A549 (cell line): ENCODE results near the gene ZNF701. TPM values are rescaled to one million over a fixed set of nuclear protein-coding genes. Genes with fewer than 3 reads are reported as not detected.

ENCODE experiments used
- ATAC-seq, 2 experiments: fragments of 200-7000 bp in 1 of 2; fragments of >200 bp in 1 of 2; cut with Nextera tagmentation in 1 of 2; cut with Tn5 transposase in 1 of 2; 3 replicates each; pipeline versions ENCODE4 v1.8.0 to v1.9.1; 2018 to 2020; ENCODE audit warnings: mild to moderate bottlenecking in 1 of 2, moderate library complexity in 1 of 2
- CTCF ChIA-PET: fragments of 300-600 bp; sonication (Branson Sonifier 250); formaldehyde crosslinking; extraction: SDS; loops from one replicate; lab custom pipeline; 2021; ENCODE audit warnings: antibody characterized with exemption, inconsistent platforms; lab: Yijun Ruan, JAX
- POLR2A ChIA-PET: fragments of 350-600 bp; formaldehyde crosslinking; extraction: SDS; loops from one replicate; lab custom pipeline; 2021; ENCODE audit warnings: antibody characterized with exemption, inconsistent platforms; lab: Yijun Ruan, JAX
- DNase-seq, 2 experiments: peaks; one replicate each; pipeline versions ENCODE4 v3.0.0 to v3.0.0-alpha.2; 2011 to 2016; ENCODE audit warnings: low read depth in 1 of 2, low spot score in 1 of 2
- FAIRE-seq: peaks from 2 replicates; lab custom pipeline; 2011; peaks lifted over from hg19 to GRCh38; lab: Jason Lieb, UNC
- H3K27ac ChIP-seq, 2 experiments: fragments of >200 bp; sonication (Bioruptor Twin); formaldehyde crosslinking; 3 replicates each; pipeline ENCODE4 v1.5.1; 2016 to 2017
- H3K4me1 ChIP-seq: fragments of >200 bp; sonication (Bioruptor Twin); formaldehyde crosslinking; 3 replicates; pipeline ENCODE4 v1.6.1; 2016
- H3K4me2 ChIP-seq: fragments of >200 bp; sonication (Bioruptor Twin); formaldehyde crosslinking; 3 replicates; pipeline ENCODE4 v1.6.1; 2016
- H3K4me3 ChIP-seq: fragments of >200 bp; sonication (Bioruptor Twin); formaldehyde crosslinking; 3 replicates; pipeline ENCODE4 v1.5.1; 2016
- H3K9me3 ChIP-seq: fragments of >200 bp; sonication (Bioruptor Twin); formaldehyde crosslinking; 3 replicates; pipeline ENCODE4 v1.6.1; 2016
- BHLHE40 ChIP-seq: IDR thresholded peaks from 2 replicates; pipeline ENCODE4 v1.6.1; 2012; ENCODE audit warnings: low read depth, low read length, inconsistent platforms
- CEBPB ChIP-seq, 2 experiments: fragments of >200 bp in 1 of 2; sonication (Bioruptor Twin) in 1 of 2; formaldehyde crosslinking in 1 of 2; IDR thresholded peaks; 2 replicates each; pipeline ENCODE4 v1.6.1; 2012 to 2016
- CHD4 ChIP-seq: fragments of 200-600 bp; sonication (generic); IDR thresholded peaks from 2 replicates; pipeline ENCODE4 v1.6.1; 2016; ENCODE audit warnings: antibody characterized with exemption, mild to moderate bottlenecking, borderline replicate concordance
- CTCF ChIP-seq: fragments of >200 bp; sonication (Bioruptor Twin); formaldehyde crosslinking; IDR thresholded peaks from 3 replicates; pipeline ENCODE4 v1.5.1; 2016
- E2F6 ChIP-seq: IDR thresholded peaks from 2 replicates; pipeline ENCODE4 v1.6.1; 2012; ENCODE audit warnings: low read depth, borderline replicate concordance
- EP300 ChIP-seq, 2 experiments: fragments of >200 bp; sonication (Bioruptor Twin); formaldehyde crosslinking; IDR thresholded peaks; 2 replicates in 1 of 2; 3 replicates in 1 of 2; pipeline ENCODE4 v1.6.1; 2016 to 2017
- ESRRA ChIP-seq: fragments of 150-350 bp; IDR thresholded peaks from 2 replicates; pipeline ENCODE4 v1.6.1; 2014; ENCODE audit warnings: mild to moderate bottlenecking, low read length, borderline replicate concordance
- FOSB ChIP-seq: fragments of 250-450 bp; sonication (Bioruptor Pico); IDR thresholded peaks from 2 replicates; pipeline ENCODE4 v1.5.0; 2020; ENCODE audit warnings: mild to moderate bottlenecking, moderate library complexity
- HDAC2 ChIP-seq: fragments of 200-600 bp; sonication (generic); IDR thresholded peaks from 2 replicates; pipeline ENCODE4 v1.6.1; 2016
- HES2 ChIP-seq: fragments of >200 bp; sonication (Bioruptor Twin); formaldehyde crosslinking; IDR thresholded peaks from 2 replicates; pipeline ENCODE4 v1.6.1; 2016
- HEYL ChIP-seq: fragments of 250-450 bp; sonication (Bioruptor Pico); IDR thresholded peaks from 2 replicates; pipeline ENCODE4 v1.8.0; 2021; ENCODE audit warnings: mild to moderate bottlenecking, moderate library complexity
- HOXA7 ChIP-seq: fragments of 250-450 bp; sonication (Bioruptor Pico); IDR thresholded peaks from 2 replicates; pipeline ENCODE4 v1.5.0; 2020; ENCODE audit warnings: mild to moderate bottlenecking, moderate library complexity
- MAFK ChIP-seq: fragments of 450-650 bp; IDR thresholded peaks from 2 replicates; pipeline ENCODE4 v1.6.1; 2014; ENCODE audit not compliant: partially characterized antibody
- MAX ChIP-seq: IDR thresholded peaks from 2 replicates; pipeline ENCODE4 v1.6.1; 2012
- NFE2L2 ChIP-seq: fragments of 150-350 bp; conservative IDR thresholded peaks from 2 replicates; pipeline ENCODE4 v1.6.1; 2014; ENCODE audit warnings: low read length
- PBX3 ChIP-seq: IDR thresholded peaks from 2 replicates; pipeline ENCODE4 v1.6.1; 2012
- PHF8 ChIP-seq: fragments of 200-600 bp; sonication (generic); IDR thresholded peaks from 2 replicates; pipeline ENCODE4 v1.6.1; 2016; ENCODE audit warnings: low read depth, mild to moderate bottlenecking, antibody characterized with exemption, moderate library complexity, borderline replicate concordance
- RAD21 ChIP-seq, 2 experiments: fragments of >200 bp in 1 of 2; sonication (Bioruptor Twin) in 1 of 2; formaldehyde crosslinking in 1 of 2; IDR thresholded peaks in 1 of 2; conservative IDR thresholded peaks in 1 of 2; 2 replicates in 1 of 2; 3 replicates in 1 of 2; pipeline ENCODE4 v1.6.1; 2012 to 2018; ENCODE audit warnings: inconsistent platforms in 1 of 2
- REST ChIP-seq: fragments of 200-600 bp; sonication (generic); IDR thresholded peaks from 2 replicates; pipeline ENCODE4 v1.6.1; 2016; ENCODE audit warnings: antibody characterized with exemption, mild to moderate bottlenecking, moderate library complexity
- RFX5 ChIP-seq: fragments of 450-650 bp; IDR thresholded peaks from 2 replicates; pipeline ENCODE4 v1.7.1; 2014; ENCODE audit warnings: antibody characterized with exemption, mild to moderate bottlenecking, moderate library complexity
- RNF2 ChIP-seq: fragments of 200-600 bp; sonication (generic); IDR thresholded peaks from 2 replicates; pipeline ENCODE4 v1.6.1; 2016; ENCODE audit warnings: low read depth, mild to moderate bottlenecking, antibody characterized with exemption, moderate library complexity, borderline replicate concordance
- SREBF2 ChIP-seq: fragments of 450-650 bp; IDR thresholded peaks from 2 replicates; pipeline ENCODE4 v1.6.1; 2014; ENCODE audit warnings: mild to moderate bottlenecking, moderate library complexity
- ZFP36 ChIP-seq: fragments of 450-650 bp; IDR thresholded peaks from 2 replicates; pipeline ENCODE4 v1.6.1; 2014; ENCODE audit warnings: borderline replicate concordance; ENCODE audit not compliant: partially characterized antibody
- ZSCAN20 ChIP-seq: fragments of 250-450 bp; sonication (Bioruptor Pico); IDR thresholded peaks from 2 replicates; pipeline ENCODE4 v1.8.0; 2022; ENCODE audit warnings: mild to moderate bottlenecking, moderate library complexity
- WGBS: methylation state at CpG from one replicate; pipeline ENCODE4 v1.1.6; 2017; ENCODE audit errors: missing lambda C conversion rate; 5-methylcytosine and 5-hydroxymethylcytosine counted together
- polyA plus RNA-seq, 4 experiments: library from polyadenylated mRNA; depleted of rRNA in 3 of 4; stranded (reverse); fragments of >200 nt; fragmentation: RNase III in 1 of 4; extraction: RNeasy Plus Mini Kit Qiagen cat#74134 plus additional on column Dnase treatment in 1 of 4; gene quantifications; 2 replicates in 3 of 4; 3 replicates in 1 of 4; pipeline ENCODE4 v1.2.3, GENCODE V29; 2011 to 2017

The ZNF701 gene
- polyA plus RNA-seq, 2 of the 4 experiments (the other 2 are of a cell fraction): 0.21 to 0.32 TPM

GRCh38 chr19:52535771-52536447 is 34.2 kb upstream of the ZNF701 start:
- 75% methylated on average over 50 of the region's 50 CpGs for WGBS
- FAIRE-seq (no peak), ATAC-seq (no peak), DNase-seq (no peak)
- ChIA-PET CTCF (no interaction called here), POLR2A (no interaction called here)
- no peak overlapping the region for H3K4me3 ChIP-seq
- no peaks in the 10 kb centered on the region for H3K4me1 ChIP-seq
- no peak for TF ChIP-seq MAFK
- no peak for TF ChIP-seq HES2
- no peak for TF ChIP-seq REST
- TF ChIP-seq RAD21 (conservative IDR thresholded peaks at IDR 0.05 in 1 of 2, IDR thresholded peaks at IDR 0.05 in 1 of 2): no peak
- TF ChIP-seq SREBF2: no peak
- no peak for TF ChIP-seq ZSCAN20 (CRISPR knock-in tag)
- TF ChIP-seq BHLHE40: no peak
- TF ChIP-seq NFE2L2: no peak
- TF ChIP-seq HOXA7 (CRISPR knock-in tag): no peak
- TF ChIP-seq PBX3: no peak
- no peak for TF ChIP-seq CHD4
- no peak overlapping the region for H3K27ac ChIP-seq
- H3K4me2 ChIP-seq: no peak overlapping the region
- peaks cover 56% of the 10 kb centered on the region for H3K9me3 ChIP-seq

- Histone ChIP-seq H3K9me3 (peaks cover 54% of the 10 kb centered on the region), H3K4me2 (no peak overlapping the region), H3K4me3 (no peak overlapping the region), H3K27ac (no peak overlapping the region), H3K4me1 (no peaks in the 10 kb centered on the region)
- ChIA-PET POLR2A (no interaction called here), CTCF (no interaction called here)
- FAIRE-seq (no peak), DNase-seq (no peak), ATAC-seq (no peak)
- WGBS: 72% methylated on average over 17 of the region's 17 CpGs
- no peak for TF ChIP-seq ESRRA
- no peak for TF ChIP-seq MAX
- TF ChIP-seq SREBF2: no peak
- TF ChIP-seq NFE2L2: no peak
- TF ChIP-seq REST: no peak
- TF ChIP-seq ZFP36: no peak
- no peak for TF ChIP-seq CTCF
- no peak for TF ChIP-seq PHF8
- no peak for TF ChIP-seq HDAC2
- TF ChIP-seq E2F6: no peak
- no peak for TF ChIP-seq HOXA7 (CRISPR knock-in tag)
- TF ChIP-seq CEBPB (IDR thresholded peaks at IDR 0.05): no peak
- TF ChIP-seq HEYL (CRISPR knock-in tag): no peak
- TF ChIP-seq RNF2: no peak
- TF ChIP-seq FOSB (CRISPR knock-in tag): no peak
- TF ChIP-seq EP300 (IDR thresholded peaks at IDR 0.05): no peak
- no peak for TF ChIP-seq RFX5
Observed at GRCh38 chr19:52536448-52536800, 33.7 kb upstream of the ZNF701 start.
